OCI-LY3 (cell line): ENCODE measurements around the gene PTPN21.

Experiments used
- CTCF ChIP-seq: fragments of 200-600, 300-600 bp; sonication (generic); IDR thresholded peaks from 2 replicates; pipeline ENCODE4 v1.5.1; 2014; ENCODE audit warnings: antibody characterized with exemption, low read length, low read depth
- EZH2phosphoT487 ChIP-seq: fragments of 200-600 bp; shearing (Covaris generic); IDR thresholded peaks from 2 replicates; pipeline ENCODE4 v1.6.1; 2018; ENCODE audit warnings: antibody characterized with exemption, mixed run types, low read depth

- no peak for TF ChIP-seq CTCF
- TF ChIP-seq EZH2phosphoT487: no peak
Measured at GRCh38 chr14:88422047-88422446, 132.8 kb downstream of the PTPN21 start.
